Mammary epithelial cell (primary cell): ENCODE results near the gene GPR173.

Experiments
- EZH2 ChIP-seq: IDR thresholded peaks from 2 replicates; pipeline ENCODE4 v1.6.1; 2012; ENCODE audit warnings: low read length, inconsistent platforms, borderline replicate concordance
- TF ChIP-seq, protein P1 (sequence below), 2 donors: IDR thresholded peaks in 1 of 2; conservative IDR thresholded peaks in 1 of 2; 2 replicates each; pipeline ENCODE4 v1.5.1; 2011 to 2012; ENCODE audit warnings: inconsistent platforms in 2 of 2, low read length in 2 of 2, mild to moderate bottlenecking in 2 of 2, control low read depth in 1 of 2, low read depth in 1 of 2; ENCODE audit not compliant: insufficient read depth in 1 of 2; ENCODE audit errors: extremely low read depth in 1 of 2

DNA sequence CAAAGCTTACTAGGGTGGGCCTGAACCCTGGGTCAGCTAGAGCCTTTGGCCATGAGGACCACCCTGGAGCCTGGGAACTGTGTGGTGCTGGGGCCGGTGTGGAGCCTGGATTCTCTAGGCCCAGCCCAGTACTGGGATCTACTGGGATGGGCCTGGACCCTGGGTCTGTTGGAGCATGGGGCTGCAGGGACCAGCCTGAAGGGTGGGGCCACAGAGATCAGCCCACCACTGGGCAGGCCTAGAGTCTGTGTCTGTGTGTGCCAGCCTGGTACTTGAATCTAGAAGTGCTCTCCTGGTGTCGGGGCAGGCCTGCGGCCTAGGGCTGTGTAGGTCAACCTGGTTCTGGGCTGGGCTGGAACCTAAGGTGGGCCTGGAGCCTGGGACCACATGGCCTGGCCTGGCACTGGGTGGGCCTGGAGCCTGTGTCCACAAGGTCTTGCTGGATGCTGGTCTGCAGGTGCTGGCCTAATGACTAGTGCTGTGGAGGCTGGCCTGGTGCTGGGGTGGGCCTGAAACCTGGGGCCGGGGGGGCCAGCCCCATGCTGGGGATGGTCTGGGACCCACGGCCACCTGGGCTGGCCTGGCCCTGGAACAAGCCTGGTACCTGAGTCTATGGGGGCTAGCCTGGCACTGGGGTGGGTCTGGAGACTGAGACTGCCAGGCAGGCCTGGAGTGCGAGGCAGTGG, 66.4 kb downstream of the GPR173 start:
- TF ChIP-seq EZH2, result no peak
- TF ChIP-seq, protein P1, sequence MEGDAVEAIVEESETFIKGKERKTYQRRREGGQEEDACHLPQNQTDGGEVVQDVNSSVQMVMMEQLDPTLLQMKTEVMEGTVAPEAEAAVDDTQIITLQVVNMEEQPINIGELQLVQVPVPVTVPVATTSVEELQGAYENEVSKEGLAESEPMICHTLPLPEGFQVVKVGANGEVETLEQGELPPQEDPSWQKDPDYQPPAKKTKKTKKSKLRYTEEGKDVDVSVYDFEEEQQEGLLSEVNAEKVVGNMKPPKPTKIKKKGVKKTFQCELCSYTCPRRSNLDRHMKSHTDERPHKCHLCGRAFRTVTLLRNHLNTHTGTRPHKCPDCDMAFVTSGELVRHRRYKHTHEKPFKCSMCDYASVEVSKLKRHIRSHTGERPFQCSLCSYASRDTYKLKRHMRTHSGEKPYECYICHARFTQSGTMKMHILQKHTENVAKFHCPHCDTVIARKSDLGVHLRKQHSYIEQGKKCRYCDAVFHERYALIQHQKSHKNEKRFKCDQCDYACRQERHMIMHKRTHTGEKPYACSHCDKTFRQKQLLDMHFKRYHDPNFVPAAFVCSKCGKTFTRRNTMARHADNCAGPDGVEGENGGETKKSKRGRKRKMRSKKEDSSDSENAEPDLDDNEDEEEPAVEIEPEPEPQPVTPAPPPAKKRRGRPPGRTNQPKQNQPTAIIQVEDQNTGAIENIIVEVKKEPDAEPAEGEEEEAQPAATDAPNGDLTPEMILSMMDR (conservative IDR thresholded peaks at IDR 0.05 in 1 of 2, IDR thresholded peaks at IDR 0.05 in 1 of 2; ENCODE audit: extremely low read depth in 1 of 2, insufficient read depth in 1 of 2, low read depth in 1 of 2, low read length in 2 of 2), result no peak
